Measurements from ENCODE around the gene DSCAML1.

Gene DSCAML1

GRCh38 chr11:117541211-117541610, 255.8 kb downstream of the DSCAML1 start:
- DNase-seq, result no peak

GRCh38 chr11:117538263-117539135, 258.5 kb downstream of the DSCAML1 start:
- no peak for DNase-seq

- DNase-seq, result no peak
Observed at GRCh38 chr11:117535850-117536411, 261.1 kb downstream of the DSCAML1 start.

GRCh38 chr11:117535201-117535849, 261.7 kb downstream of the DSCAML1 start:
- DNase-seq, result no peak

GRCh38 chr11:117532568-117532967, 264.4 kb downstream of the DSCAML1 start:
- no peak for DNase-seq

GRCh38 chr11:117529816-117530215, 267.2 kb downstream of the DSCAML1 start:
- DNase-seq, result no peak

GRCh38 chr11:117528097-117528721, 268.8 kb downstream of the DSCAML1 start:
- DNase-seq, result peak; percentile 37

- DNase-seq, result no peak
Observed at GRCh38 chr11:117527271-117527670, 269.7 kb downstream of the DSCAML1 start.

- DNase-seq, result no peak
Observed at GRCh38 chr11:117525866-117526542, 271.0 kb downstream of the DSCAML1 start.

GRCh38 chr11:117524468-117525183, 272.4 kb downstream of the DSCAML1 start:
- DNase-seq, result no peak

- DNase-seq, result no peak
Observed at GRCh38 chr11:117523680-117524079, 273.3 kb downstream of the DSCAML1 start.

- no peak for DNase-seq
Observed at GRCh38 chr11:117521974-117522373, 275.0 kb downstream of the DSCAML1 start.

GRCh38 chr11:117520966-117521365, 276.1 kb downstream of the DSCAML1 start:
- DNase-seq, result no peak

GRCh38 chr11:117520201-117520600, 276.8 kb downstream of the DSCAML1 start:
- no peak for DNase-seq

- no peak for DNase-seq
Observed at GRCh38 chr11:117519590-117519989, 277.4 kb downstream of the DSCAML1 start.

GRCh38 chr11:117519170-117519569, 277.8 kb downstream of the DSCAML1 start:
- DNase-seq, result no peak

- DNase-seq, result no peak
Observed at GRCh38 chr11:117518455-117518854, 278.6 kb downstream of the DSCAML1 start.

- no peak for DNase-seq
Observed at GRCh38 chr11:117517097-117517496, 279.9 kb downstream of the DSCAML1 start.

- no peak for DNase-seq
Observed at GRCh38 chr11:117515892-117516787, 280.9 kb downstream of the DSCAML1 start.

- DNase-seq, result no peak
Observed at GRCh38 chr11:117514256-117514655, 282.8 kb downstream of the DSCAML1 start.

- DNase-seq, result no peak
Observed at GRCh38 chr11:117513666-117514065, 283.4 kb downstream of the DSCAML1 start.
